NCI-H146 treated with DMSO at 0.1 percent for 48 hours (cell line): ENCODE measurements around the gene DACT2.
"Not testable (repeated sequence)": the region's sequence is repeated elsewhere in the genome, so short reads cannot be mapped to it uniquely, and the experiment has no call there.

ENCODE experiments used
- DNase-seq: peaks from one replicate; lab custom pipeline; 2025; ENCODE audit not compliant: unreplicated experiment; lab: John Stamatoyannopoulos, UW

DACT2 gene

DNA sequence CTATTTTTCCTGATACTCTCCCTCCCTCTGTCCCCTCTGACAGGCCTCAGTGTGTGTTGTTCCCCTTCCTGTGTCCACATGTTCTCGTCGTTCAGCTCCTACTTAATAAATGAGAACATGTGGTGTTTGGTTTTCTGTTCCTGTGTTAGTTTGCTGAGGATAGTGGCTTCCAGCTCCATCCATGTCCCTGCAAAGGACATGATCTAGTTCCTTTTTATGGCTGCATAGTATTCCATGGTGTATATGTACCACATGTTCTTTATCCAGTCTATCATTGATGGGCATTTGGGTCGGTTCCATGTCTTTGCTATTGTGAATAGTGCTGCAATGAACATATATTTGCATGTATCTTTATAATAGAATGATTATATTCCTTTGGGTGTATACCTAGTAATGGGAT lies 51.8 kb downstream of the DACT2 start:
- DNase-seq, result not testable (repeated sequence)

DNA sequence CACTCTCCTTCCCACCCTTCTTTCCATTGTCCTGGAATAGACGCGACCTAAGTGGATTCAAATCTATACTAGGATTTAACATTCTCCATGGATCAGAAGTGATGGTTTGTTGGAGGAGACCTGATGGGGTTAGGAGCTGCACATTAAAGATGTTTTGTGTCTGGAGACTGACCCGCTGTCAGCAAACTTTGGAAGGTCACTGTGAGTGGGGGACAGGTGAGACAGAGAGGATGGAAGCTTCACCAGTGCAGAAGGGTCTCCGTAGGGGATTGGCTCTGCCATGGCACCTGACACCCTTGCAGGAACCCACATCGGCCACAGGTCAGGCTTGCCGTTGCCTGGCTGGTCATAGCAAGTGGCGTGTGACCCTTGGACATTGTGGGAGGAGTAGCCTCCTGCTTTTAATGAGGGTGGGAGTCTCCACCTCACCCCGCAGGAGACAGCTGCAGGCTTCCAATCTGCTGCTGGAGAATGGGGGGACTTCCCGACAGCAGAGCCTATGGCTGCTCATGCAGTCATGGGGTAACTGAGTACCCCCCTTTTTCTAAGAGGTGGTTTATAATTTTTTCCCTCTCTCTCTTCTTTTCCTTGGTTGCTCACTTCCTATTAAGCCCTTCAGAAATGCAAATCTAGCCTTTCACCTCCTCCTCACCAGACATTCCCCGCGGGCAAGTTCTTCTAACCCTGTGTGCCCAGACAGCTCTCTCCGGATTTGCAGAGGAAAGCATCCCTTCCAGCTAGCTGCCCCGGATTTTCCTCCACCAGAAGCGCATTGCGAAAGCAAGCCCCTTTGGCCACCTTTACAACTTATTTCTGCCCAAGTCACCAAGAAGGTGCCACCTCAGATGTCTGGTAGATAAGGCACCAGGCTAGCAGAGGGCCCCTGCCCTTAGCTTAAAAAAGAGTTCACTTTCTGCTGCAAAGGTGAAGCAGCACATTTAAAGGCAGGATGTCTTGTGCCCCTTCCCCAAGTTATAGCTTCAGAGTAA lies 53.5 kb downstream of the DACT2 start:
- DNase-seq, result no peak

DNA sequence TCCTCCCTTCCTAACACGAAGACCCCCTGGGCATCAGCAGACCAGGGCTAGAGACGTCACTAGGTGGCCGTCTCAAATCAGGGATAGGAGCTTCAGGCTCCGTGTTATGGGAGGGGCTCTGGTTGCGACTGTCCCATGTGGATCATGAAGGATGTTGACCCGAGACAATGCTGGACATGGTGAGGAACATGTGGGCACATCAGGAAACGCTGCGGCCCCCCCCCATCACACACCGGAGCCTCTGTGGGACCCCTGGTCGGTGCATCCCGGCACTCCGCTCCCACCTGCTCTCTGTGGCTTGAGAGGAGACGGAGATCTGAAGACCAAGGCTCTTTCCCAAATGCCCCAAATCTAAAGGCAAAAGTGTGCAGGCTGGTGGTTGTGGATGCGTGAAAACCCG lies 54.2 kb downstream of the DACT2 start:
- DNase-seq, result no peak

DNA sequence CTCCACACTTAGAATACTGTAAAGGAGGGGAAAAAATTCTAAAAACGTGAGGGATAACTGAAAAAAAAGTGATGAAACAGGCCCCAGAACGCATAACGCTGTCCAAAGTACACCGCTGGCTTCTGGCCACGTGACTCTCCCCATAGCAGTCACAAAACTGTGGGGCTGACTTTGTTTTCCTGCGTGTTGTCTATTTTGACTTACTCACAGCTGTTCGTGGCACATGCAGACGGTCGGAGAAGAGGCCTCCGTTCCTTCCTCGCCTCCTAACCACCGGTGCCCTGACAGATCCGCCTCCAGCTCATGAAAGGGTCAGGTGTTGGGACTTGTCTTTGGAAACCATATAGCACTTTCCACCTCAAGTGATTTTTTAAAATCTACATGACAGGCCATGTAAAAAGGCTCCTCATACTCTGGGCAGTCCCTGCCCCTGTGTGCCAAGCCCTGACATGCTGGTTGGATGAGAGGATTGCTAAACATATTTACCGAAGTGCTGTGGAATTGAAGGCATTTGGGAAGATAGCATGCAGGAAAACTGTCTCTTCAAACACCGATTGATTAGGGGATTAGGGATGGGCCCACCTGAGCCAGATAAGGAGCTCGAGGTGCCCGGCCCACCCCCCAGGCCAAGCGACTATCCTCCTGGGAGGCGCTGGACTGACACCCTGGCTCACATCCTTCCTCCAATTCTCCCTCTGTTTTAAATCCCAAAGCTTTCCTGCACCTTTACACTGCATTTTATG lies 54.8 kb downstream of the DACT2 start:
- DNase-seq, result no peak

DNA sequence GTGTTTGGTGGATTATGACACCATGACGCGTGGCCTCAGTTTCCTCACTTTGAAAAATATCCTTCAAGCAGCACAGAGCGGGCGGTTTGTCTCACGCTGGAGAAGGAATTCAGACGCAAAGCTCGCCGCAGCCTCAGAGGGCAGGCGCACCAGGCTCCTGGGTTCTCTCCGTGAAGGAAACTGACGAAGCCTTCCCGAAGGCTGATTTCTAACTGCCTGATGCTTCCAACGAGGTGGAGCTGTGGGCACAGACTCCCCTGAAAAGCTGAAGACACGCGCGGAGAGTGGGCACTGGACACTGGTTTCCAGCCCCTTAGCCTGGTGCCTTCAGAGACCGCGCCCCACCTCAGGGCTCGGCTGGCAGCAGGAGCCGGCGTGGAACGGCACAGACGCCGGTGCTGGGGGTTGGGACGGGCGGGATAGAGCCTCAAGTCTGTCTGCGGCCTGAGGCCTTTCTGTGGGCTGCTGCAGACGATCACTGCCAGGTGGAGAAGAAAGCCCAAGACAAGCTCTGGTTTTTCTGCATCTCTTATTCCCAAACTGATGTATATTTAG lies 56.1 kb downstream of the DACT2 start:
- DNase-seq, result no peak

GRCh38 chr6:168261234-168261633 lies 58.3 kb downstream of the DACT2 start:
- no peak for DNase-seq

DNA sequence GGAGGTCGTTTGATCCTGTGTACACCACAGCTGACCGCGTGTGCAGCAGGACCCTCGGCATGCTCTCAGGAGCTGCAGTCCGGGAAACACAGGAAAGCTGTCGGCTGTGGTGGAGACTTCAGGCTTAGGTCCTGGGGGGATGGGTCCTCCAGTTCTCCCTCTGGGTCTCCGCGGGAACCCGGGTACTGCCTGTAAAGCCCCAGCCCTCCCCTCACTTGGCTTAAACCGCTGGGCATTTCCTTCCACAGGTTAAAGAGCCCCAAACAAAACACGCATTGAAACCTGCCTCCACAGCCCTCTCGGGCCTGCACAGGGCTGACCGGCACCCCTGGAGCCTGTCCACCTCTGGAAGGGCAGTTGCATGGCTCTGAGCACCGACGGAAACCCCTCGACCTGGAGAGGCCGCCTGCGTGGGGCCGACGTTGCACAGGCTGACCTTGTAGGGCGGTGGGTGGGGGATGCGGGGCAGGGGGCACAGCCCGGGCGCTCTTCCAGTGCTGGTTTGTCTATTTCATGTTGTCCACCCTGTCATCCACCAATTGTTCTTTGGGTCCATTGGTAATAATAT lies 59.1 kb downstream of the DACT2 start:
- no peak for DNase-seq

GRCh38 chr6:168258795-168259194 lies 60.8 kb downstream of the DACT2 start:
- no peak for DNase-seq

DNA sequence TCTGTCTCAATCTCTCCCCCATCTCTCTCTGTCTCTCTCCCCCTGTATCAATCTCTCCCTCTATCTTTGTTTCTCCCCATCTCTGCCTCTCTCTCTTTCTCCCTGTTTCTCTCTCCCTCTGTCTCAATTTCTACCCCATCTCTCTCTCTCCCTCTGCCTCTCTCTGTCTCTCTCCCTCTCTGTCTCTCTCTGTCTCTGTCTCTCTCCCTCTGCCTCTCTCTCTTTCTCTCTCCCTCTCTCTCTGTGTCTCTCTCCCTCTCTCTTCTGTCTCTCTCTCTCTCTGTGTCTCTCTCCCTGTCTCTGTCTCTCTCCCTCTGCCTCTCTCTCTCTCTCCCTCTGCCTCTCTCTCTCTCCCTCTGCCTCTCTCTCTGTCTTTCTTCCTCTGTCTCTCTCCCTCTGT lies 62.6 kb downstream of the DACT2 start:
- no peak for DNase-seq
